ENCODE data around the gene RAD21L1.
A peak's percentile ranks its signal among the peaks of the same experiment; 100 is the strongest.

The RAD21L1 gene

DNA sequence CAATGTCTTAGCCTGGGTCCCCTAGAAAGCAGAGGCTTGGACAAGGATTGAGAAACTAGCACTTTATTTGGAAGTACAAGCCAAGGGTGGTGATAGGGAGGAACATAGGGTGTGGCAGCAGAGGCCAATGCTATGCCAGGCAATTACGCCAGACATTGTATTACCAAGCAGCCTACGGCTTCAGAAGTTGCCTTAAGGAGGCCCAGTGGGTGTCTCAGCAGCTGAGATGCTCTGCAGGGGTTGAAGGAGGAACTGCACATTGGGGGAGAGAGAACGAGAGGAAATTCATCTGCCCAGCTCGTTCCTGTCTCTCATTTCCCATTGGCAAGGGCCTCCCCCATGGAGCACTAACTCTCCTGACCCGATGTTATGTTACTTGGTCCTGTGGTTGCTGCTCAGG, 21.7 kb upstream of the RAD21L1 start:
- Mint-ChIP-seq H3K27me3 (no peaks in the 10 kb centered on the region), H3K9me3 (no peaks in the 10 kb centered on the region), H3K36me3 (ENCODE audit: insufficient read depth) (peaks cover 2% of the 10 kb centered on the region), H3K27ac (ENCODE audit: low read depth) (no peak overlapping the region), H3K4me1 (no peaks in the 10 kb centered on the region), H3K4me3 (no peak overlapping the region)
- DNase-seq (ENCODE audit: low spot score in 2 of 2) (no peak), ATAC-seq (replicated peaks; ENCODE audit: extremely low read depth, poor library complexity, severe bottlenecking) (no peak)

DNA sequence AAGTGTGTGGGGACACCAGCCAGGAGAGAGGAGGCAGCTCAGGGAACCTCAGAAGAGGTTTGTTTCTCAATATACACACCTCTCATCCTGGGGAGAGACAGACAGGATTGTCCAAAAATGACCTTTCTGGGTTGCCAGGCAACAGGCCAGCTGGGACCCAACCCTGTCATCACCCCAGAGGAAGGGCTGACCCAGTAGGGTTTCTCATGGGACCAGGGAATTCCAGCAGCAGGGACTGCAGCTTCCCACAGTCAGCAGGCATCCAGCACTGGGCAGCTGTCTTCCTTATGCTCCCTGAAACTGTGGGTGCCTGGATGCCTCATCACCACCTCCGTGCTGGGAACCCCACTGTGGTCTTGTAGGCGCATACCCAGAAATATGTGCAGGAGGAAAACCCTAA, 21.3 kb upstream of the RAD21L1 start:
- ATAC-seq (replicated peaks; ENCODE audit: extremely low read depth, poor library complexity, severe bottlenecking) (no peak), DNase-seq (ENCODE audit: low spot score in 2 of 2) (no peak)
- Mint-ChIP-seq H3K36me3 (ENCODE audit: insufficient read depth) (peaks cover 2% of the 10 kb centered on the region), H3K27me3 (no peaks in the 10 kb centered on the region), H3K4me3 (no peak overlapping the region), H3K27ac (ENCODE audit: low read depth) (no peak overlapping the region), H3K4me1 (no peaks in the 10 kb centered on the region), H3K9me3 (no peaks in the 10 kb centered on the region)

DNA sequence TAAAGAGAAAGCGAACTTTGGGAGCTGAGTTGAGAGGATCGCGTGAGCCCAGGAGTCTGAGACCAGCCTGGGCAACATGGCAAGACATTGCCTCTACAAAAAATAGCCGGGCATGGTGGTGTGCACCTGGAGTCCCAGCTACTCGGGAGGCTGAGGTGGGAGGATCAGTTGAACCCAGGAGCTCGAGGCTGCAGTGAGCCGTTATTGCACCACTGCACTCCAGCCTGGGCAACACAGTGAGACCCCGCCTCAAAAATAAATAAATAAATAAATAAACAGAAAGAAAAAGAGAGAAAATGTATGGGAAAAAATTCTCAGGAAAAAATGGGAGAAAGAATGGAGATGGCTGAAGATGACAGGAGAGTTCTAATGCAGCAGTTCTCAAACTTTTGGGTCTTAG, 20.0 kb upstream of the RAD21L1 start:
- ATAC-seq (replicated peaks; ENCODE audit: extremely low read depth, poor library complexity, severe bottlenecking), result no peak

DNA sequence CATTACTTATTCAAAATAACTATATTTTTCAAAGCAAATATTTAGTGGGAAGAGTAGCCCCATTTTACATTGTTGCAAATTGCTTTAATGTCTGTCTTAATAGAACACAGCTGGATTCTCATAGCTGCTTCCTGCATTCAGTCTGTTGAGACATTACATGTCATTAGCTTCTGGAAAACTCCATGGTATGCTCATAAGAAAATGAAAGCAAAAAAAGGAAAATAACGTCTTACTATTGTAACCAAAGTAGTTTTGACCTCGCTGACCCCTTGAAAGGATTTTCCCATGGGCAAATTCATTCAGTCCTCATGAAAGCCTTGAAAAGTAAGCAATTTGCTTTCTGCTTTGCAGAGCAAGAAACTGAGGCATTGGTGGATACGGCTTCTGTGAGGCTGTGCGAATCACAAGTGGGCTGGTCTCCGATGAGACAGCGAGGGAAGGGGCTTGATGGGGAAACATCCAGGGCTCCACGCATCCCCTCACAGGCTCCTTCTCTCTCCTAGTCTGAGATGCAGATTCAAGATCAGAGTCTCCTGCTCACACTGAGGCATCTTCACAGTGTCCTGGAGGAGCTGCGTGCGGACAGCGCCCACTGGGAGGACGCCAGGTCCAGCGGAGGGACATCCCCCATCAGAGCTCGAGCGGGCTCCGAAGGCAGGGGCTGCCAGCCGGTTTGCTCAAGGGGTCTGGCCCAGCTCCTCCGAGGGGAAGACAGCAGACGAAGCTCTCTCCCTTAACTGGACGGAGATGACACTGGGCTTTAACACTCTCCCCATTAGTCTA, 19.3 kb upstream of the RAD21L1 start:
- no peak overlapping the region for H3K27ac Mint-ChIP-seq (ENCODE audit: low read depth)

More for the DNA sequence above, 20.0 kb upstream of the RAD21L1 start:
- DNase-seq (ENCODE audit: low spot score in 2 of 2), result no peak
- H3K9me3 Mint-ChIP-seq, result no peaks in the 10 kb centered on the region
- peaks cover 2% of the 10 kb centered on the region for H3K36me3 Mint-ChIP-seq (ENCODE audit: insufficient read depth)
- H3K27me3 Mint-ChIP-seq, result peaks cover 9% of the 10 kb centered on the region
- no peak overlapping the region for H3K27ac Mint-ChIP-seq (ENCODE audit: low read depth)
- H3K4me1 Mint-ChIP-seq, result no peaks in the 10 kb centered on the region
- no peak overlapping the region for H3K4me3 Mint-ChIP-seq

DNA sequence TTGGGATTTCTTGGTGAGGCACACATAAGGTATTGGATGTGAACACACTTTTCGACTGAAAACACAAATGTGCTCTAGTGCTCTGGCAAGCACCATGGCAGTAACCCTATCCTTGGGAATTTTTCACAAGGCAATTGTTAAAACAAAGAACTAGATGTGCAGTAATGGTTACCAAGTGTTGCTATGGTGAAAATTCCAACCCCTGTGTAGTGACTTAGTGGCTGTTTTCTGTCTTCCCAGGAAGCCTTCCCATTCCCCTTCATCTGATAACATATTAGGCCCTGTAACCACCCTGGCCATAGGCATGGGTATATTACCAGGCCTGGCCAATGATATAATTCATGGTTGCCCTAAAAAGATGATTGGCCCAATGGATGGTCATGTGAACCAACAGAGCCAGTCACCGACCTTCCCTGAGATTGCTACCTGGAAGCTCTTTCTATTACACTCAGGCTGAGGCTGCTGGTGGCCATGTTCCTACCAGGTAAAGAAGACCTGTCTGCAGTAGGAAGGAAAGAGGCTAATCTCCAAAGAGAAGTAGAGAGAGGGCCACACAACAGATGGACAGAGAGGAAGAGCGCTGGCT, 18.5 kb upstream of the RAD21L1 start:
- ATAC-seq (replicated peaks; ENCODE audit: extremely low read depth, poor library complexity, severe bottlenecking) (no peak), DNase-seq (ENCODE audit: low spot score in 2 of 2) (no peak)
- Mint-ChIP-seq H3K4me1 (no peaks in the 10 kb centered on the region), H3K27ac (ENCODE audit: low read depth) (no peak overlapping the region), H3K4me3 (no peak overlapping the region), H3K36me3 (ENCODE audit: insufficient read depth) (peaks cover 2% of the 10 kb centered on the region), H3K27me3 (peaks cover 25% of the 10 kb centered on the region), H3K9me3 (no peaks in the 10 kb centered on the region)

More for the DNA sequence above, 19.3 kb upstream of the RAD21L1 start:
- H3K27me3 Mint-ChIP-seq, result peaks cover 16% of the 10 kb centered on the region
- no peaks in the 10 kb centered on the region for H3K4me1 Mint-ChIP-seq
- H3K4me3 Mint-ChIP-seq, result no peak overlapping the region
- no peaks in the 10 kb centered on the region for H3K9me3 Mint-ChIP-seq
- DNase-seq (ENCODE audit: low spot score in 2 of 2) (no peak), ATAC-seq (replicated peaks; ENCODE audit: extremely low read depth, poor library complexity, severe bottlenecking) (no peak)
- peaks cover 2% of the 10 kb centered on the region for H3K36me3 Mint-ChIP-seq (ENCODE audit: insufficient read depth)

DNA sequence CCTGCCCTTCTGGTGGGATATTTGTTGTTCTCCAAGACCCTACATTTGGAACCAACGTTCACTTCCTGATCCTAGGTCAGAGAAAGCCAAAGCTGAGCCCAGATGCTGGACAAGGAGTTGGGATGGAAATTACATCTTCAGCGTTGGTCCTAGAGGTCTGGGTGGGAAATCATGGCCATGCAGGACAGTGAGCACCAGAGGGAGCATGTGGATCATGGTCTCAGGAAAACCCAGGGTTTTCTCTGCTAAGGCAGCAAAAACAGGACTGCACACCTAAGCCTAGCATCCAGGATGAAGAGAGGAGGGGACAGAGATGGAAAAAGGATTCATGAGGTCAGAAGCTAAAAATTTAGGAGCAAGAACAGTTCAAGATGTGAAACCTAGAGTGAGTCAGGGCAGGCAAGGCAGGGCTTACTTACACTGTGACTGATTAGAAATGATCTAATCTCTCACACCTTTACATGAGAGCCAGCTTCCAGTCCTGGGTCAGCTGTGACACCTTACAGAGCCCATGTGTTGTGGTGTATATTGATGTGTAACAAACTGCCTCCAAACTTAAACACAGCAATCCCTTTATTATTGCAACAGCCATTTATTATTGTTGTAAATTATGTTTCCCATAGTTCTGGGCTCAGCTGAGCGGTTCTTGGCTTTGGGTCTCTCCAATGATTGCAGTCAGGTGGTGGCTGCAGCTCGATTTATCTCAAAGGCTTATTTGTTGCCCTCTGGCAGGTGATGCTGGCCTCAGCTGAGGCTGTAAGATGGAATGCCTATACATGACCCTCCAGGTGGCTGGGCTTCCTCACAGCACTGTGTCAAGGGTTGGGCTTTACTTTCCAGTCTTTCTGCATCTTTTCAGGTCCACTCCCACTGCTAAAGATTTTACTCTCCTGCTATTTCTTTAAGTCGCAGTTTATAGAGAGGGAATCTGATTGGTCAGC, 16.1 kb upstream of the RAD21L1 start:
- Mint-ChIP-seq H3K27ac (ENCODE audit: low read depth) (no peak overlapping the region), H3K4me3 (no peak overlapping the region), H3K9me3 (no peaks in the 10 kb centered on the region), H3K4me1 (no peaks in the 10 kb centered on the region), H3K36me3 (ENCODE audit: insufficient read depth) (no peaks in the 10 kb centered on the region), H3K27me3 (peaks cover 38% of the 10 kb centered on the region)
- no peak for ATAC-seq (replicated peaks; ENCODE audit: extremely low read depth, poor library complexity, severe bottlenecking)
- DNase-seq (ENCODE audit: low spot score in 2 of 2), result no peak

DNA sequence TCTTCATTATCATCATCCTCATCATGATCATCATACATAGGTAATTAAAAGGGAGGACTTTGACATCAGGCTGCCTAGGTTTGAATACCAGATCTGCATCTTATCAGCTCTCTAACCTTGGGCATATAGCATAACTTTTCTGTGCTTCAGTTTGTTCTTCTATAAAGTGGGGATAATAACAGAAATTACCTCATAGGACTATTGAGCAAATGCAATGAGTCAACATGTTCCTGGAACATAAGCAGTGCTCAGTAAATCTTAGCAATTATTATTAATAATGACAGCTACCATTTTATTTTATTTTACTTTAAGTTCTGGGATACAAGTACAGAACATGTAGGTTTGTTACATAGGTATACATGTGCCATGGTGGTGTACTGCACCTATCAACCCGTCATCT, 15.3 kb upstream of the RAD21L1 start:
- DNase-seq (ENCODE audit: low spot score in 2 of 2), result no peak
- Mint-ChIP-seq H3K4me1 (no peaks in the 10 kb centered on the region), H3K36me3 (ENCODE audit: insufficient read depth) (no peaks in the 10 kb centered on the region), H3K4me3 (no peak overlapping the region), H3K9me3 (no peaks in the 10 kb centered on the region), H3K27ac (ENCODE audit: low read depth) (no peak overlapping the region), H3K27me3 (peaks cover 46% of the 10 kb centered on the region)
- no peak for ATAC-seq (replicated peaks; ENCODE audit: extremely low read depth, poor library complexity, severe bottlenecking)

DNA sequence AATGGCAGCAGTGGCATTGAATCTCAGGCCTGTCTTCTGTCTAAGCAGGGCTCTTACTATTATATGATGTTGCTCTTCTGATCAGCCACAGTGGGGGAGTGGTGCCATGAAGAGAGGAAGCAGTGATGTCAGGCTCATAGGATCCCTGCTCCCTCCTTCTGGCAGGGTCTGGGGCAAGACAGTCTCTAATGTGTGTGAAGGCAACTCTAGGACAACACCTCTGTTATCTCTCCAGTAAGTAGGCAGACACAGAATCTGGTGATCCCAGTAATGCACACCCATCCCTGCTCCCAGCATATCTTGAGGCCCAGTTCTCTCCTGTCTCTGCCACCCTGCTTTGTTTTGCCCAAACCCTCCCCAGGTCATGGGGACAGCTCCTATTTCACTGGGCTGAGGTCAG, 13.8 kb upstream of the RAD21L1 start:
- no peak for DNase-seq (ENCODE audit: low spot score in 2 of 2)
- H3K27ac Mint-ChIP-seq (ENCODE audit: low read depth), result no peak overlapping the region
- no peaks in the 10 kb centered on the region for H3K36me3 Mint-ChIP-seq (ENCODE audit: insufficient read depth)
- H3K4me3 Mint-ChIP-seq, result no peak overlapping the region
- H3K4me1 Mint-ChIP-seq, result no peaks in the 10 kb centered on the region
- H3K27me3 Mint-ChIP-seq, result peaks cover 61% of the 10 kb centered on the region
- H3K9me3 Mint-ChIP-seq, result no peaks in the 10 kb centered on the region
- no peak for ATAC-seq (replicated peaks; ENCODE audit: extremely low read depth, poor library complexity, severe bottlenecking)

DNA sequence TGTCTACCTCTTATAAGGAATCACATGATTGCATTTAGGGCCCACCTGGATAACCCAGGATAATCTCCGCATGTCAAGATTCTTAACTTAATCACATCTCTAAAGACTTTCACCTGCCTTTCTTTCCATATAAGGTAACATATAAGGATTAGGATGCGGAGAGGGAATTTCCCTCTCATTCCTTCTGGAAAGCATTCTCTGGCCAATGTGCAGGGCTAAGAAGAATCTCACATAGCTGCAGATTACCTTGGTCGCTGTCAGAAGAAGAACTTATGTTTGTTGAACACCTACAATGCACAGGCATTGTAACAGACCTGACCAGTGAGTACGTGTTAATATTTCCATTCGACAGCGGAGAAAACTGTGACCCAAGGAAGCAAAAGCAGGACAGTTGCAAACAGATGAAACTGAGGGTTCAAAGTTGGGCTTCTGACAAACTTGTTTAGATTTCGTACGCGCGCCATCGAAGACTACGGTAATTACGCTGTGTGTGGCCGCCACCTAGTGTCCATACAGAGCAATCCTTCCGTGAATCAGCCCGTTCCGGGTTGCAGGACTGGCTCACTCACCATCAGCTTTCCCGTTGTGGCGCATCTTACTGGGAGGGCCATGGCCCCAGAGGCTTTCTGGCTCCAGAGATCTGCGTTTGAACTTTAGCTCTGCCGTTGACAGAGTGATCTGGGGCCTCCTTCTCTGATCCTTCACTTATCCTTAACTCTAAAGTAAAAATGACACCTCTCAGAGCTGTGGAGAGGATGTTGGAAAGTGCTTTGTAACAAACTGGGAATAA, 13.0 kb upstream of the RAD21L1 start:
- no peak overlapping the region for H3K4me3 Mint-ChIP-seq
- no peaks in the 10 kb centered on the region for H3K4me1 Mint-ChIP-seq
- no peaks in the 10 kb centered on the region for H3K9me3 Mint-ChIP-seq
- DNase-seq (ENCODE audit: low spot score in 2 of 2), result peak; percentile 33 to 46
- H3K27me3 Mint-ChIP-seq, result peaks cover 69% of the 10 kb centered on the region
- ATAC-seq (replicated peaks; ENCODE audit: extremely low read depth, poor library complexity, severe bottlenecking), result peak; percentile 84
- no peak overlapping the region for H3K27ac Mint-ChIP-seq (ENCODE audit: low read depth)
- H3K36me3 Mint-ChIP-seq (ENCODE audit: insufficient read depth), result no peaks in the 10 kb centered on the region

DNA sequence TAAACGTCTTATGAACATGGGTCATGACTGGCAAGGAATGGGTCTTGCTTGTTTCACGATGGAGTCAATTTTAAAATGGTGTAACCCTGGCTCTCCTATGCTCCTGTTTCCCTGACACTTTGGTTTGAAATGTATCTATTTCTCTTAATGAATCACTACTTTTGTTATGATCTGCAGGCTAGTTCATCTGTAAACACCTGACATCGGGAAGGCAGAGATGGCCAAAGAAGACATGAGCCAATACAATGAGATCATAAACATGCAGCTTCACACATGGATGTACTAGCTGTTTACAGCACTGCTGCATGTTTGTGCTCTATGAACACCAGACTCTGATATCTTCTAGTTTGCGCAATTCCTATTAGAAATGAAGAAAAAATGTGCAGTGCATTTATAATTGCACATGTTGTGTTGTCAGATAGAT, 11.0 kb upstream of the RAD21L1 start:
- Mint-ChIP-seq H3K4me3 (no peak overlapping the region), H3K27me3 (peaks cover 85% of the 10 kb centered on the region), H3K4me1 (no peaks in the 10 kb centered on the region), H3K36me3 (ENCODE audit: insufficient read depth) (no peaks in the 10 kb centered on the region), H3K9me3 (no peaks in the 10 kb centered on the region), H3K27ac (ENCODE audit: low read depth) (no peak overlapping the region)
- DNase-seq (ENCODE audit: low spot score in 2 of 2) (no peak), ATAC-seq (replicated peaks; ENCODE audit: extremely low read depth, poor library complexity, severe bottlenecking) (no peak)

DNA sequence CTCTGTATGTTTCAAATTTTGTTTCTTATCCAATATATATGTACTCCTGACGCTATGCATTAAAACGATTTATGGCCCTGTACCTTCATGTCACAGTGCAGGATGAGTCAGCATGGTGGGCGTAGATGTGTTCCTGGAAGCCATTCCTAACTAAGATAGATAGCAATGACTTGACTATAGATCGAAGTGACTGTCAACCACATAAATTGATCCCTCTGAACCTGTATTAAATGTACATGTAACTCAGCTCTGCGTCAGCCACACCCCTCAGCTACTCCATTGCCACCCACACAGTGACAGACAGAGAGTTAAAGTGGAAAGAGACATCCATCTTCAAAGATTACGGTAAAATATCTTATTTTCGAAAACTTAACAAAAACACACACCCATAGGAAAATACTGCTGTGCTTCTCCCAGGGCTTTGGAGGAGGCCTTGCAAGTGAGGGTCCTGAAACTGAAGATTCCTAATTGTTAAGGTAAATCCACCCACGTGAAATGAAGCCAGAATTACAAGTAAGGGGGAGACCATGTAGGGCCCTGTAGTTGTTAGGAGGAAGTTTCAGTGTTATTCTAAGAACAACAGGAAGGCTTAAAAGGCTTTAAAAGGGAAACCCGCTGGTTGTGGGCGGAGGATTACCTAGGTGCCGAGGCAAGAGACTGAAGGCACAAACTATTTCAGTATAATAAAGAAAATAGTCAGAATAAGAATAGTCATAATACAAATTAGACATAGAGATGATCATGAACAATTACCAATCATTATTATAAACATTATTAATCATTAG, 10.3 kb upstream of the RAD21L1 start:
- H3K9me3 Mint-ChIP-seq, result no peaks in the 10 kb centered on the region
- peaks cover 78% of the 10 kb centered on the region for H3K27me3 Mint-ChIP-seq
- DNase-seq (ENCODE audit: low spot score in 2 of 2) (no peak), ATAC-seq (replicated peaks; ENCODE audit: extremely low read depth, poor library complexity, severe bottlenecking) (no peak)
- H3K36me3 Mint-ChIP-seq (ENCODE audit: insufficient read depth), result no peaks in the 10 kb centered on the region
- no peaks in the 10 kb centered on the region for H3K4me1 Mint-ChIP-seq
- no peak overlapping the region for H3K27ac Mint-ChIP-seq (ENCODE audit: low read depth)
- no peak overlapping the region for H3K4me3 Mint-ChIP-seq
